K562 (cell line): Measurements from ENCODE around the gene SLIRP. TPM values are rescaled to one million over a fixed set of nuclear protein-coding genes. Genes with fewer than 3 reads are reported as not detected.
A peak's percentile ranks its signal among the peaks of the same experiment; 100 is the strongest.

Experiments used
- CCNT2 ChIP-seq: IDR thresholded peaks from 2 replicates; pipeline ENCODE4 v1.6.1; 2011; ENCODE audit warnings: borderline replicate concordance, low read depth, mild to moderate bottlenecking, moderate library complexity, mixed read lengths, low read length; ENCODE audit not compliant: insufficient read length; ENCODE audit errors: extremely low read depth
- CHD7 ChIP-seq: fragments of 200-600 bp; sonication (generic); IDR thresholded peaks from one replicate; pipeline ENCODE4 v1.6.1; 2012; ENCODE audit warnings: mild to moderate bottlenecking, low read depth, low read length, inconsistent platforms
- HIVEP1 ChIP-seq: fragments of 250-450 bp; sonication (Bioruptor Pico); IDR thresholded peaks from 2 replicates; pipeline ENCODE4 v1.4.0; 2020; ENCODE audit warnings: mild to moderate bottlenecking
- HNRNPUL1 ChIP-seq: fragments of 200-400 bp; formaldehyde crosslinking; IDR thresholded peaks from 2 replicates; pipeline ENCODE4 v1.6.1; 2017; ENCODE audit warnings: low read length
- KDM1A ChIP-seq, 2 experiments: fragments of 450-650 bp; IDR thresholded peaks; 2 replicates each; pipeline ENCODE4 v1.6.1; 2016; ENCODE audit warnings: mild to moderate bottlenecking in 2 of 2
- MIER1 ChIP-seq: fragments of 450-650 bp; IDR thresholded peaks from 2 replicates; pipeline ENCODE4 v1.6.1; 2016; ENCODE audit warnings: antibody characterized with exemption, mild to moderate bottlenecking, low read depth
- MLX ChIP-seq, 2 experiments: fragments of 450-650 bp in 1 of 2; sonication (generic) in 1 of 2; formaldehyde crosslinking; conservative IDR thresholded peaks; 2 replicates each; pipeline versions ENCODE4 v1.4.0 to v1.8.1; 2020 to 2022; ENCODE audit warnings: mild to moderate bottlenecking in 1 of 2, missing genetic modification reagents in 1 of 2
- SFPQ ChIP-seq: fragments of 200-400 bp; formaldehyde crosslinking; IDR thresholded peaks from 2 replicates; pipeline ENCODE4 v1.6.1; 2017; ENCODE audit warnings: mild to moderate bottlenecking, low read depth, low read length, moderate library complexity
- SP1 ChIP-seq: sonication (generic); formaldehyde crosslinking; IDR thresholded peaks from 2 replicates; pipeline ENCODE4 v1.8.1; 2022; ENCODE audit warnings: mild to moderate bottlenecking, missing genetic modification reagents
- ZNF280A ChIP-seq: fragments of 450-650 bp; IDR thresholded peaks from 2 replicates; pipeline ENCODE4 v1.6.1; 2018; ENCODE audit warnings: mild to moderate bottlenecking, low read depth; ENCODE audit not compliant: partially characterized antibody
- ZNF77 ChIP-seq: fragments of 250-450 bp; sonication (Bioruptor Pico); IDR thresholded peaks from 2 replicates; pipeline ENCODE4 v1.5.0; 2020
- polyA plus RNA-seq, 8 experiments: library from polyadenylated mRNA; depleted of rRNA in 4 of 8; stranded (reverse) in 5 of 8; unstranded in 3 of 8; fragments of >200 nt; fragmentation: Nextera tagmentation in 2 of 8; fragmentation: Illumina TruSeq in 1 of 8; extraction: Ambion mirVana in 2 of 8; extraction: Trizol in 1 of 8; gene quantifications; 2 replicates each; pipeline versions ENCODE4 v1.2.1 to v1.2.3, GENCODE V29; 2011 to 2014; ENCODE audit warnings: inconsistent platforms in 1 of 8, missing spikeins in 1 of 8
- total RNA-seq, 7 experiments: library from RNA; depleted of rRNA in 6 of 7; stranded (reverse); fragments of >200 nt in 6 of 7; fragmentation: Illumina TruSeq in 2 of 7; extraction: Trizol in 2 of 7; gene quantifications; 2 replicates each; pipeline versions ENCODE4 v1.2.1 to v1.2.3, GENCODE V29; 2011 to 2021; ENCODE audit warnings: low replicate concordance in 1 of 7

Gene SLIRP
- total and polyA plus RNA-seq, 9 of the 15 experiments (the other 6 are each of a cell fraction or from before 2014, with no cell fraction given), result 251 to 1,905 (median 491) TPM

- TF ChIP-seq ZNF280A, result no peak
- TF ChIP-seq HIVEP1 (CRISPR knock-in tag), result no peak
- TF ChIP-seq SFPQ, result no peak
- no peak for TF ChIP-seq CCNT2
- no peak for TF ChIP-seq MIER1
- TF ChIP-seq HNRNPUL1, result no peak
- no peak for TF ChIP-seq KDM1A (IDR thresholded peaks at IDR 0.05)
- no peak for TF ChIP-seq CHD7
- no peak for TF ChIP-seq ZNF77 (CRISPR knock-in tag)
- TF ChIP-seq SP1 (CRISPR knock-in tag), result 0 out of 2 replicates have a peak, but pooled peaks have one; percentile 32
- TF ChIP-seq MLX (CRISPR knock-in tag; conservative IDR thresholded peaks at IDR 0.05), result no peak
Measured at GRCh38 chr14:77707724-77708408, at the start of gene SLIRP, which contains the start of gene ALKBH1 (continued).
